ENCODE results near the gene RBX1.
"Not testable (repeated sequence)": the region's sequence is repeated elsewhere in the genome, so short reads cannot be mapped to it uniquely, and the experiment has no call there.

Gene RBX1

GRCh38 chr22:41000941-41001721 is 50.0 kb downstream of the RBX1 start:
- Histone ChIP-seq H2BK12ac (ENCODE audit: low read length) (no peak overlapping the region), H3K4me2 (ENCODE audit: insufficient read depth, low read length, poor library complexity, severe bottlenecking) (no peak overlapping the region), H3K27ac (replicated peaks; ENCODE audit: low read length) (no peak overlapping the region), H3K9me3 (replicated peaks in 1 of 2; ENCODE audit: control insufficient read depth in 2 of 2, insufficient read depth in 1 of 2, low read depth in 1 of 2, low read length in 2 of 2) (no peaks in the 10 kb centered on the region), H4K91ac (ENCODE audit: low read depth, low read length, poor library complexity) (no peak overlapping the region), H3K36me3 (replicated peaks in 1 of 2; ENCODE audit: control insufficient read depth in 2 of 2, insufficient read depth in 2 of 2, low read length in 2 of 2) (no peaks in the 10 kb centered on the region), H2BK15ac (ENCODE audit: low read length) (no peak overlapping the region), H3K79me1 (ENCODE audit: low read depth, low read length) (no peaks in the 10 kb centered on the region), H3K18ac (ENCODE audit: low read length) (no peak overlapping the region), H2BK5ac (ENCODE audit: low read length) (no peak overlapping the region), H2AFZ (ENCODE audit: low read length) (peak overlapping the region; percentile 10), H3K23ac (ENCODE audit: low read depth, low read length, poor library complexity) (no peak overlapping the region), H3K4ac (ENCODE audit: low read length) (no peak overlapping the region), H4K8ac (ENCODE audit: low read depth, low read length) (no peak overlapping the region), H3K4me3 (ENCODE audit: low read length in 2 of 2) (no peak overlapping the region), H2BK120ac (ENCODE audit: low read depth, low read length) (no peak overlapping the region), H3K27me3 (ENCODE audit: control insufficient read depth in 3 of 3, insufficient read depth in 3 of 3, low read depth in 1 of 3, low read length in 3 of 3) (no peaks in the 10 kb centered on the region), H3K9ac (ENCODE audit: low read depth, low read length, poor library complexity) (no peak overlapping the region), H3K14ac (ENCODE audit: low read length) (no peak overlapping the region), H2AK5ac (ENCODE audit: low read depth, low read length) (no peak overlapping the region), H3K4me1 (ENCODE audit: control insufficient read depth in 2 of 2, insufficient read depth in 1 of 2, low read depth in 1 of 2, low read length in 2 of 2) (peaks cover 0 to 2% of the 10 kb centered on the region in 2 donors)
- no CpG with 5 or more reads among the region's 9 CpGs for WGBS, 2 donors (ENCODE audit: extremely low coverage in 2 of 2, insufficient read length in 2 of 2, insufficient replicate concordance in 1 of 2)
- no peak for DNase-seq (ENCODE audit: low spot score)

GRCh38 chr22:41001722-41002122 is 50.5 kb downstream of the RBX1 start:
- Histone ChIP-seq H3K4ac (ENCODE audit: low read length) (no peak overlapping the region), H3K4me1 (ENCODE audit: control insufficient read depth in 2 of 2, insufficient read depth in 1 of 2, low read depth in 1 of 2, low read length in 2 of 2) (peaks cover 0 to 2% of the 10 kb centered on the region in 2 donors), H2BK5ac (ENCODE audit: low read length) (no peak overlapping the region), H2AFZ (ENCODE audit: low read length) (peak overlapping the region; percentile 10), H3K36me3 (replicated peaks in 1 of 2; ENCODE audit: control insufficient read depth in 2 of 2, insufficient read depth in 2 of 2, low read length in 2 of 2) (no peaks in the 10 kb centered on the region), H2BK12ac (ENCODE audit: low read length) (no peak overlapping the region), H2BK15ac (ENCODE audit: low read length) (no peak overlapping the region), H3K4me3 (ENCODE audit: low read length in 2 of 2) (no peak overlapping the region), H4K91ac (ENCODE audit: low read depth, low read length, poor library complexity) (no peak overlapping the region), H3K14ac (ENCODE audit: low read length) (no peak overlapping the region), H3K9me3 (replicated peaks in 1 of 2; ENCODE audit: control insufficient read depth in 2 of 2, insufficient read depth in 1 of 2, low read depth in 1 of 2, low read length in 2 of 2) (no peaks in the 10 kb centered on the region), H3K23ac (ENCODE audit: low read depth, low read length, poor library complexity) (no peak overlapping the region), H3K18ac (ENCODE audit: low read length) (no peak overlapping the region), H3K9ac (ENCODE audit: low read depth, low read length, poor library complexity) (no peak overlapping the region), H3K4me2 (ENCODE audit: insufficient read depth, low read length, poor library complexity, severe bottlenecking) (no peak overlapping the region), H4K8ac (ENCODE audit: low read depth, low read length) (no peak overlapping the region), H2BK120ac (ENCODE audit: low read depth, low read length) (no peak overlapping the region), H3K27me3 (ENCODE audit: control insufficient read depth in 3 of 3, insufficient read depth in 3 of 3, low read depth in 1 of 3, low read length in 3 of 3) (no peaks in the 10 kb centered on the region), H3K27ac (replicated peaks; ENCODE audit: low read length) (no peak overlapping the region), H2AK5ac (ENCODE audit: low read depth, low read length) (no peak overlapping the region), H3K79me1 (ENCODE audit: low read depth, low read length) (no peaks in the 10 kb centered on the region)
- WGBS, 2 donors (ENCODE audit: extremely low coverage in 2 of 2, insufficient read length in 2 of 2, insufficient replicate concordance in 1 of 2) = no CpG with 5 or more reads among the region's 1 CpG
- no peak for DNase-seq (ENCODE audit: low spot score)

GRCh38 chr22:41002386-41002785 is 51.2 kb downstream of the RBX1 start:
- H3K27ac ChIP-seq (replicated peaks; ENCODE audit: low read length); H3K4me2 ChIP-seq (ENCODE audit: insufficient read depth, low read length, poor library complexity, severe bottlenecking); H3K4me3 ChIP-seq (ENCODE audit: low read length in 2 of 2): not testable (repeated sequence)

GRCh38 chr22:41003066-41003465 is 51.9 kb downstream of the RBX1 start:
- Histone ChIP-seq H3K4ac (ENCODE audit: low read length) (no peak overlapping the region), H3K23ac (ENCODE audit: low read depth, low read length, poor library complexity) (no peak overlapping the region), H3K18ac (ENCODE audit: low read length) (no peak overlapping the region), H3K4me3 (ENCODE audit: low read length in 2 of 2) (no peak overlapping the region), H3K14ac (ENCODE audit: low read length) (no peak overlapping the region), H2BK120ac (ENCODE audit: low read depth, low read length) (no peak overlapping the region), H2BK15ac (ENCODE audit: low read length) (no peak overlapping the region), H3K4me2 (ENCODE audit: insufficient read depth, low read length, poor library complexity, severe bottlenecking) (no peak overlapping the region), H4K91ac (ENCODE audit: low read depth, low read length, poor library complexity) (no peak overlapping the region), H3K27me3 (ENCODE audit: control insufficient read depth in 3 of 3, insufficient read depth in 3 of 3, low read depth in 1 of 3, low read length in 3 of 3) (no peaks in the 10 kb centered on the region), H3K27ac (replicated peaks; ENCODE audit: low read length) (no peak overlapping the region), H3K36me3 (replicated peaks in 1 of 2; ENCODE audit: control insufficient read depth in 2 of 2, insufficient read depth in 2 of 2, low read length in 2 of 2) (no peaks in the 10 kb centered on the region), H3K9ac (ENCODE audit: low read depth, low read length, poor library complexity) (no peak overlapping the region), H2AFZ (ENCODE audit: low read length) (no peak overlapping the region), H3K79me1 (ENCODE audit: low read depth, low read length) (no peaks in the 10 kb centered on the region), H2BK12ac (ENCODE audit: low read length) (no peak overlapping the region), H4K8ac (ENCODE audit: low read depth, low read length) (no peak overlapping the region), H3K4me1 (ENCODE audit: control insufficient read depth in 2 of 2, insufficient read depth in 1 of 2, low read depth in 1 of 2, low read length in 2 of 2) (peaks cover 0 to 2% of the 10 kb centered on the region in 2 donors), H2AK5ac (ENCODE audit: low read depth, low read length) (no peak overlapping the region), H2BK5ac (ENCODE audit: low read length) (no peak overlapping the region), H3K9me3 (replicated peaks in 1 of 2; ENCODE audit: control insufficient read depth in 2 of 2, insufficient read depth in 1 of 2, low read depth in 1 of 2, low read length in 2 of 2) (no peaks in the 10 kb centered on the region)
- no CpG with 5 or more reads among the region's 10 CpGs for WGBS, 2 donors (ENCODE audit: extremely low coverage in 2 of 2, insufficient read length in 2 of 2, insufficient replicate concordance in 1 of 2)
- no peak for DNase-seq (ENCODE audit: low spot score)

More at GRCh38 chr22:41002386-41002785, 51.2 kb downstream of the RBX1 start:
- not testable (repeated sequence) for H2BK12ac ChIP-seq (ENCODE audit: low read length); H4K8ac ChIP-seq (ENCODE audit: low read depth, low read length); H2BK120ac ChIP-seq (ENCODE audit: low read depth, low read length); DNase-seq (ENCODE audit: low spot score); H3K36me3 ChIP-seq (replicated peaks in 1 of 2; ENCODE audit: control insufficient read depth in 2 of 2, insufficient read depth in 2 of 2, low read length in 2 of 2); H3K14ac ChIP-seq (ENCODE audit: low read length); H2AK5ac ChIP-seq (ENCODE audit: low read depth, low read length); H3K79me1 ChIP-seq (ENCODE audit: low read depth, low read length); H4K91ac ChIP-seq (ENCODE audit: low read depth, low read length, poor library complexity); H3K9ac ChIP-seq (ENCODE audit: low read depth, low read length, poor library complexity); H3K4ac ChIP-seq (ENCODE audit: low read length); H2AFZ ChIP-seq (ENCODE audit: low read length); H3K27me3 ChIP-seq (ENCODE audit: control insufficient read depth in 3 of 3, insufficient read depth in 3 of 3, low read depth in 1 of 3, low read length in 3 of 3); H3K18ac ChIP-seq (ENCODE audit: low read length); H2BK15ac ChIP-seq (ENCODE audit: low read length); H3K9me3 ChIP-seq (replicated peaks in 1 of 2; ENCODE audit: control insufficient read depth in 2 of 2, insufficient read depth in 1 of 2, low read depth in 1 of 2, low read length in 2 of 2); H3K23ac ChIP-seq (ENCODE audit: low read depth, low read length, poor library complexity); H3K4me1 ChIP-seq (ENCODE audit: control insufficient read depth in 2 of 2, insufficient read depth in 1 of 2, low read depth in 1 of 2, low read length in 2 of 2); H2BK5ac ChIP-seq (ENCODE audit: low read length)
- no CpG with 5 or more reads among the region's 11 CpGs for WGBS, 2 donors (ENCODE audit: extremely low coverage in 2 of 2, insufficient read length in 2 of 2, insufficient replicate concordance in 1 of 2)
